GM12878 (cell line): ENCODE data around the gene HCFC1R1. TPM values are rescaled to one million over a fixed set of nuclear protein-coding genes. Genes with fewer than 3 reads are reported as not detected.
"Not testable (repeated sequence)": the region's sequence is repeated elsewhere in the genome, so short reads cannot be mapped to it uniquely, and the experiment has no call there.

Experiments used
- ATAC-seq: fragments of 200-7000 bp; cut with Tn5 transposase; 3 replicates; pipeline ENCODE4 v1.9.1; 2020; ENCODE audit warnings: mild to moderate bottlenecking, moderate library complexity
- BruUV-seq: library from RNA; stranded (reverse); fragments of 400-500 nt; replicated peaks from 2 replicates; lab custom pipeline; 2021; lab: Mats Ljungman, UMichigan
- CTCF ChIA-PET: fragments of 300-600 bp; sonication (Branson Sonifier 250); formaldehyde crosslinking; extraction: SDS; loops from one replicate; lab custom pipeline; 2021; ENCODE audit warnings: inconsistent platforms; lab: Yijun Ruan, JAX
- POLR2A ChIA-PET: fragments of 350-600 bp; formaldehyde crosslinking; extraction: SDS; loops from one replicate; lab custom pipeline; 2021; ENCODE audit warnings: inconsistent platforms; lab: Charles Lee
- RAD21 ChIA-PET: fragments of 300-600 bp; sonication (Branson Sonifier 250); formaldehyde crosslinking; loops from one replicate; lab custom pipeline; 2023; ENCODE audit warnings: antibody characterized with exemption; ENCODE audit not compliant: unreplicated experiment; lab: Charles Lee
- SMC1A ChIA-PET: fragments of 300-600 bp; sonication (Branson Sonifier 250); formaldehyde crosslinking; loops from one replicate; lab custom pipeline; 2023; ENCODE audit not compliant: unreplicated experiment, uncharacterized antibody; lab: Charles Lee
- DNase-seq: peaks from one replicate; pipeline ENCODE4 v3.0.0-alpha.2; 2011; ENCODE audit warnings: low read depth, low spot score
- FAIRE-seq: peaks from 3 replicates; lab custom pipeline; 2011; peaks lifted over from hg19 to GRCh38; lab: Jason Lieb, UNC
- H2AFZ ChIP-seq: 2 replicates; pipeline ENCODE4 v1.6.0; 2011; ENCODE audit warnings: low read depth, low read length, control low read depth; ENCODE audit not compliant: control insufficient read depth
- H3K27ac ChIP-seq: 2 replicates; pipeline ENCODE4 v1.5.1; 2011; ENCODE audit warnings: control low read depth; ENCODE audit not compliant: control insufficient read depth, insufficient read depth
- H3K27me3 ChIP-seq, 2 experiments: replicated peaks in 1 of 2; 2 replicates each; pipeline versions ENCODE4 v1.6.0 to v1.6.1; 2011; ENCODE audit warnings: low read length in 1 of 2; ENCODE audit not compliant: control insufficient read depth in 2 of 2, insufficient read depth in 2 of 2
- H3K36me3 ChIP-seq, 2 experiments: 2 replicates each; pipeline ENCODE4 v1.5.1; 2011; ENCODE audit warnings: low read length in 1 of 2; ENCODE audit not compliant: control insufficient read depth in 2 of 2, insufficient read depth in 2 of 2
- H3K4me1 ChIP-seq: 2 replicates; pipeline ENCODE4 v1.6.1; 2011; ENCODE audit warnings: mild to moderate bottlenecking, low read length, moderate library complexity, mixed read lengths; ENCODE audit not compliant: control insufficient read depth, insufficient read depth
- H3K4me2 ChIP-seq: 2 replicates; pipeline ENCODE4 v1.6.0; 2011; ENCODE audit warnings: control low read depth; ENCODE audit not compliant: control insufficient read depth, insufficient read depth
- H3K4me3 ChIP-seq: fragments of 200-600 bp; sonication (generic); 2 replicates; pipeline ENCODE4 v1.5.1; 2016
- H3K79me2 ChIP-seq: 2 replicates; pipeline ENCODE4 v1.6.0; 2011; ENCODE audit warnings: low read length; ENCODE audit not compliant: control insufficient read depth, insufficient read depth
- H3K9ac ChIP-seq: 2 replicates; pipeline ENCODE4 v1.8.0; 2011; ENCODE audit warnings: low read length, control low read depth, mixed read lengths; ENCODE audit not compliant: control insufficient read depth, insufficient read depth
- H3K9me3 ChIP-seq: replicated peaks from 3 replicates; pipeline ENCODE4 v1.5.1; 2011; ENCODE audit warnings: mild to moderate bottlenecking, low read length; ENCODE audit not compliant: control insufficient read depth, insufficient read depth
- H4K20me1 ChIP-seq: 2 replicates; pipeline ENCODE4 v1.6.0; 2011; ENCODE audit not compliant: control insufficient read depth, insufficient read depth
- KLF5 ChIP-seq: fragments of 450-650 bp; IDR thresholded peaks from 2 replicates; pipeline ENCODE4 v1.6.1; 2014; ENCODE audit warnings: mild to moderate bottlenecking; ENCODE audit not compliant: partially characterized antibody
- NFYB ChIP-seq: IDR thresholded peaks from 2 replicates; pipeline ENCODE4 v1.6.1; 2011; ENCODE audit warnings: low read depth, mild to moderate bottlenecking, low read length, improper control_type of control experiment, moderate library complexity; ENCODE audit not compliant: insufficient read depth
- NR2F1 ChIP-seq: fragments of 450-650 bp; conservative IDR thresholded peaks from 2 replicates; pipeline ENCODE4 v1.6.1; 2017; ENCODE audit warnings: mild to moderate bottlenecking
- PRDM15 ChIP-seq: fragments of 450-650 bp; formaldehyde crosslinking; IDR thresholded peaks from 2 replicates; pipeline ENCODE4 v1.4.0; 2020; ENCODE audit warnings: mild to moderate bottlenecking, moderate library complexity
- SKIL ChIP-seq: fragments of 450-650 bp; IDR thresholded peaks from 2 replicates; pipeline ENCODE4 v1.6.1; 2017; ENCODE audit warnings: mild to moderate bottlenecking, low read depth, inconsistent platforms; ENCODE audit not compliant: poor library complexity, severe bottlenecking
- SMAD1 ChIP-seq: fragments of 450-650 bp; IDR thresholded peaks from 2 replicates; pipeline ENCODE4 v1.6.1; 2018; ENCODE audit warnings: mild to moderate bottlenecking, low read depth; ENCODE audit not compliant: partially characterized antibody
- TARDBP ChIP-seq: IDR thresholded peaks from 2 replicates; pipeline ENCODE4 v1.6.1; 2016; ENCODE audit warnings: borderline replicate concordance
- ZNF384 ChIP-seq: IDR thresholded peaks from 2 replicates; pipeline ENCODE4 v1.6.1; 2012; ENCODE audit warnings: low read depth, mild to moderate bottlenecking, low read length, improper control_type of control experiment, borderline replicate concordance
- ZNF592 ChIP-seq: fragments of 450-650 bp; IDR thresholded peaks from 2 replicates; pipeline ENCODE4 v1.6.1; 2017; ENCODE audit warnings: mild to moderate bottlenecking, moderate library complexity
- WGBS: methylation state at CpG from one replicate; pipeline ENCODE4 v1.1.6; 2016; ENCODE audit warnings: low lambda C conversion rate; ENCODE audit not compliant: insufficient replicate concordance, insufficient coverage; ENCODE audit errors: missing lambda C conversion rate; 5-methylcytosine and 5-hydroxymethylcytosine counted together
- in situ Hi-C: fragments of 300-500 bp; cut with MboI; formaldehyde crosslinking; loops from 9 replicates; pipeline ENCODE4 v1.14.3; 2018; ENCODE audit warnings: mixed read lengths
- intact Hi-C: fragments of 100-400 bp; cut with micrococcal nuclease; formaldehyde crosslinking; loops from one replicate; pipeline ENCODE4 v1.14.2; 2022; ENCODE audit not compliant: unreplicated experiment
- polyA plus RNA-seq, 11 experiments: library from polyadenylated mRNA; depleted of rRNA in 4 of 11; unstranded in 6 of 11; stranded (reverse) in 5 of 11; fragments of >200 nt; fragmentation: Nextera tagmentation in 4 of 11; fragmentation: Illumina TruSeq in 1 of 11; extraction: Ambion mirVana in 4 of 11; extraction: Trizol in 1 of 11; gene quantifications; 1 replicate in 1 of 11; 2 replicates in 10 of 11; pipeline versions ENCODE4 v1.2.1 to v1.2.3, GENCODE V29; 2011 to 2016; ENCODE audit warnings: inconsistent platforms in 2 of 11, missing spikeins in 2 of 11, low read depth in 1 of 11
- total RNA-seq, 4 experiments: library from RNA; depleted of rRNA in 3 of 4; stranded (reverse); fragments of >200 nt in 3 of 4; fragmentation: Illumina TruSeq in 1 of 4; extraction: Trizol in 1 of 4; gene quantifications; 2 replicates each; pipeline versions ENCODE4 v1.2.1 to v1.2.3, GENCODE V29; 2013 to 2021

The HCFC1R1 gene
- total and polyA plus RNA-seq, 10 of the 15 experiments (the other 5 are each of a cell fraction or from before 2014, with no cell fraction given): 2.8 to 42.5 (median 20.4) TPM

GRCh38 chr16:3070608-3071111 is 46.9 kb upstream of the HCFC1R1 start (continued):
- TF ChIP-seq PRDM15 (CRISPR knock-in tag): no peak
- no peak for TF ChIP-seq ZNF592
- no peak for TF ChIP-seq ZNF384
- TF ChIP-seq SKIL: no peak
- TF ChIP-seq TARDBP: no peak
- no peak for TF ChIP-seq SMAD1
- no peak for TF ChIP-seq KLF5
- no peak for TF ChIP-seq NFYB
- no peak for TF ChIP-seq NR2F1

DNA sequence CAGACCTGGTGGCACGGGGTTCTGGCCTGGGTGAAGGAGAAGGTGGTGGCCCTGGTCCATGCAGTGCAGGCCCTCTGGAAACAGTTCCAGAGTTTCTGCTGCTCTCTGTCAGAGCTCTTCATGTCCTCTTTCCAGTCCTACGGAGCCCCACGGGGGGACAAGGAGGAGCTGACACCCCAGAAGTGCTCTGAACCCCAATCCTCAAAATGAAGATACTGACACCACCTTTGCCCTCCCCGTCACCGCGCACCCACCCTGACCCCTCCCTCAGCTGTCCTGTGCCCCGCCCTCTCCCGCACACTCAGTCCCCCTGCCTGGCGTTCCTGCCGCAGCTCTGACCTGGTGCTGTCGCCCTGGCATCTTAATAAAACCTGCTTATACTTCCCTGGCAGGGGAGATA is 45.4 kb upstream of the HCFC1R1 start:
- H4K20me1 ChIP-seq, H2AFZ ChIP-seq, DNase-seq, FAIRE-seq, H3K27me3 ChIP-seq, in situ Hi-C loops, POLR2A ChIA-PET, H3K4me3 ChIP-seq, H3K36me3 ChIP-seq, H3K27ac ChIP-seq, intact Hi-C loops, ATAC-seq, H3K4me2 ChIP-seq, RAD21 ChIA-PET, SMC1A ChIA-PET, H3K9me3 ChIP-seq, H3K9ac ChIP-seq: not testable (repeated sequence)
- peaks cover 29% of the 10 kb centered on the region for H3K4me1 ChIP-seq
- CTCF ChIA-PET: interaction anchor here (0.8 kb wide), 1 partner anchor 10 kb away, joined by 4 read pairs; no protein-coding TSS in a partner anchor
- peaks cover 25% of the 10 kb centered on the region for H3K79me2 ChIP-seq
- WGBS: 73% methylated on average over 5 of the region's 11 CpGs
- TSS peak; percentile 56 for BruUV-seq
